OCI-LY7 (cell line): Measurements from ENCODE around the gene SIX3. TPM values are rescaled to one million over a fixed set of nuclear protein-coding genes. Genes with fewer than 3 reads are reported as not detected.

ENCODE experiments used
- BruUV-seq: library from RNA; stranded (reverse); fragments of 400-500 nt; replicated peaks from 2 replicates; lab custom pipeline; 2021; lab: Mats Ljungman, UMichigan
- CTCF ChIA-PET: fragments of 300-600 bp; sonication (Branson Sonifier 250); formaldehyde crosslinking; loops from one replicate; lab custom pipeline; 2022; ENCODE audit warnings: antibody characterized with exemption; ENCODE audit not compliant: unreplicated experiment; lab: Charles Lee
- POLR2A ChIA-PET: fragments of 300-600 bp; sonication (Branson Sonifier 250); formaldehyde crosslinking; loops from one replicate; lab custom pipeline; 2022; ENCODE audit warnings: antibody characterized with exemption; lab: Charles Lee
- DNase-seq: peaks from one replicate; pipeline ENCODE4 v3.0.0-alpha.2; 2015; ENCODE audit warnings: low spot score
- H2AFZ ChIP-seq: fragments of 200-600 bp; sonication (generic), shearing (Covaris generic); 2 replicates; pipeline ENCODE4 v1.6.1; 2014; ENCODE audit warnings: mild to moderate bottlenecking, antibody characterized with exemption, low read length, moderate library complexity
- H3K27ac ChIP-seq: fragments of 200-600 bp; sonication (generic); 2 replicates; pipeline ENCODE4 v1.5.1; 2014; ENCODE audit warnings: mixed run types, low read depth, mild to moderate bottlenecking, moderate library complexity, low read length, inconsistent platforms; ENCODE audit not compliant: poor library complexity, severe bottlenecking
- H3K36me3 ChIP-seq: fragments of 200-600 bp; sonication (generic); 2 replicates; pipeline ENCODE4 v1.6.1; 2014; ENCODE audit warnings: mild to moderate bottlenecking, antibody characterized with exemption, low read length, moderate library complexity, mixed read lengths; ENCODE audit not compliant: insufficient read depth
- H3K4me1 ChIP-seq: fragments of 200-600 bp; sonication (generic); 2 replicates; pipeline ENCODE4 v1.5.1; 2014; ENCODE audit warnings: mild to moderate bottlenecking, low read length; ENCODE audit not compliant: insufficient read depth, poor library complexity, severe bottlenecking
- H3K4me2 ChIP-seq: fragments of 200-600 bp; sonication (generic); 2 replicates; pipeline ENCODE4 v1.6.1; 2014; ENCODE audit warnings: mild to moderate bottlenecking, low read length
- H3K4me3 ChIP-seq: fragments of 200-600 bp; sonication (generic); 2 replicates; pipeline ENCODE4 v1.5.1; 2014; ENCODE audit warnings: mild to moderate bottlenecking, low read depth, low read length; ENCODE audit not compliant: poor library complexity, severe bottlenecking
- H3K79me2 ChIP-seq: fragments of 200-600 bp; sonication (generic); 2 replicates; pipeline ENCODE4 v1.6.1; 2016; ENCODE audit warnings: low read depth, mild to moderate bottlenecking, low read length, moderate library complexity, mixed read lengths; ENCODE audit not compliant: insufficient read depth
- H3K9me2 ChIP-seq: fragments of 200-600 bp; sonication (generic); 2 replicates; pipeline ENCODE4 v1.6.1; 2016; ENCODE audit warnings: mild to moderate bottlenecking, low read length, mixed read lengths; ENCODE audit not compliant: insufficient read depth
- H3K9me3 ChIP-seq: fragments of 200-600 bp; sonication (generic); 2 replicates; pipeline ENCODE4 v1.6.1; 2014; ENCODE audit warnings: mild to moderate bottlenecking, mixed run types, low read length, mixed read lengths
- H4K20me1 ChIP-seq: fragments of 200-600 bp; sonication (generic); 2 replicates; pipeline ENCODE4 v1.6.1; 2014; ENCODE audit warnings: mild to moderate bottlenecking, antibody characterized with exemption, low read length, moderate library complexity, mixed read lengths; ENCODE audit not compliant: insufficient read depth
- CTCF ChIP-seq: fragments of 200-600 bp; sonication (generic); conservative IDR thresholded peaks from 2 replicates; pipeline ENCODE4 v1.5.1; 2014; ENCODE audit warnings: mild to moderate bottlenecking, antibody characterized with exemption, low read length, moderate library complexity, mixed read lengths
- EZH2phosphoT487 ChIP-seq: fragments of 200-600 bp; sonication (generic); IDR thresholded peaks from 2 replicates; pipeline ENCODE4 v1.6.1; 2018; ENCODE audit warnings: low read depth, borderline replicate concordance, mild to moderate bottlenecking, mixed run types, antibody characterized with exemption, low read length, moderate library complexity, mixed read lengths
- intact Hi-C: fragments of 100-400 bp; cut with micrococcal nuclease; formaldehyde crosslinking; loops from one replicate; pipeline ENCODE4 v1.10.0; 2022; ENCODE audit not compliant: unreplicated experiment
- total RNA-seq, 2 experiments: library from RNA; depleted of rRNA in 1 of 2; stranded (reverse); fragments of >200 nt in 1 of 2; shearing (Covaris generic) in 1 of 2; gene quantifications; 2 replicates each; pipeline ENCODE4 v1.2.3, GENCODE V29; 2014 to 2022

SIX3 gene
- total RNA-seq, 2 experiments from 2014 or later = not detected

GRCh38 chr2:44957656-44958327 is 16.3 kb downstream of the SIX3 start:
- no TSS peak for BruUV-seq
- no peak overlapping the region for H3K4me2 ChIP-seq
- ChIA-PET POLR2A (no interaction called here), CTCF (interaction anchor here (1.6 kb wide), 1 partner anchor 478 kb away, joined by 5 read pairs; no protein-coding TSS in a partner anchor)
- no peaks in the 10 kb centered on the region for H3K4me1 ChIP-seq
- no peaks in the 10 kb centered on the region for H3K9me2 ChIP-seq
- no peaks in the 10 kb centered on the region for H3K79me2 ChIP-seq
- no peaks in the 10 kb centered on the region for H3K9me3 ChIP-seq
- no peak overlapping the region for H3K27ac ChIP-seq
- no peak overlapping the region for H3K4me3 ChIP-seq
- no peak overlapping the region for H2AFZ ChIP-seq
- no peaks in the 10 kb centered on the region for H4K20me1 ChIP-seq
- DNase-seq = no peak
- no peaks in the 10 kb centered on the region for H3K36me3 ChIP-seq
- intact Hi-C loops = loop anchor here (2.0 to 5.0 kb wide), 4 partner anchors 479 to 915 kb away; no protein-coding TSS in a partner anchor
- TF ChIP-seq EZH2phosphoT487 (no peak), CTCF (no peak)

GRCh38 chr2:44959855-44960254 is 18.4 kb downstream of the SIX3 start:
- H3K4me3 ChIP-seq = no peak overlapping the region
- intact Hi-C loops = loop anchor here (5.0 kb wide), 3 partner anchors 568 to 918 kb away; no protein-coding TSS in a partner anchor
- H2AFZ ChIP-seq = no peak overlapping the region
- no peaks in the 10 kb centered on the region for H3K9me3 ChIP-seq
- POLR2A ChIA-PET = no interaction called here
- no peaks in the 10 kb centered on the region for H3K79me2 ChIP-seq
- H3K4me2 ChIP-seq = no peak overlapping the region
- no peaks in the 10 kb centered on the region for H3K36me3 ChIP-seq
- no peaks in the 10 kb centered on the region for H3K9me2 ChIP-seq
- no TSS peak for BruUV-seq
- no peaks in the 10 kb centered on the region for H3K4me1 ChIP-seq
- CTCF ChIA-PET = no interaction called here
- no peak for DNase-seq
- TF ChIP-seq CTCF = no peak
- no peak for TF ChIP-seq EZH2phosphoT487
- no peak overlapping the region for H3K27ac ChIP-seq
- no peaks in the 10 kb centered on the region for H4K20me1 ChIP-seq

- no peaks in the 10 kb centered on the region for H3K4me1 ChIP-seq
- TF ChIP-seq CTCF (no peak), EZH2phosphoT487 (no peak)
- BruUV-seq = no TSS peak
- H3K4me2 ChIP-seq = no peak overlapping the region
- ChIA-PET CTCF (no interaction called here), POLR2A (interaction anchor here (0.7 kb wide), 1 partner anchor 289 kb away, joined by 5 read pairs; no protein-coding TSS in a partner anchor)
- H3K36me3 ChIP-seq = no peaks in the 10 kb centered on the region
- H3K79me2 ChIP-seq = no peaks in the 10 kb centered on the region
- H3K9me2 ChIP-seq = no peaks in the 10 kb centered on the region
- no peak overlapping the region for H3K27ac ChIP-seq
- H3K9me3 ChIP-seq = no peaks in the 10 kb centered on the region
- intact Hi-C loops = no loop called here
- no peak overlapping the region for H3K4me3 ChIP-seq
- H2AFZ ChIP-seq = no peak overlapping the region
- DNase-seq = no peak
- H4K20me1 ChIP-seq = no peaks in the 10 kb centered on the region
These were observed 19.4 kb downstream of the SIX3 start for GRCh38 chr2:44960871-44961270.
